SK-N-SH (cell line): ENCODE data around the gene ZC3H7B. TPM values are rescaled to one million over a fixed set of nuclear protein-coding genes. Genes with fewer than 3 reads are reported as not detected.

ENCODE experiments used
- CTCF ChIA-PET: fragments of 300-600, 350-600 bp; formaldehyde crosslinking; extraction: SDS; loops from one replicate; lab custom pipeline; 2021; lab: Yijun Ruan, JAX
- POLR2A ChIA-PET: fragments of 350-600 bp; sonication (Branson Sonifier 250); formaldehyde crosslinking; extraction: SDS; loops from one replicate; lab custom pipeline; 2020; ENCODE audit warnings: antibody characterized with exemption, inconsistent platforms; lab: Yijun Ruan, JAX
- DNase-seq: peaks from one replicate; pipeline ENCODE4 v3.0.0; 2012
- H2AFZ ChIP-seq: fragments of 200-600 bp; sonication (generic); 2 replicates; pipeline ENCODE4 v1.8.1; 2016; ENCODE audit warnings: antibody characterized with exemption, mild to moderate bottlenecking, low read depth
- H3F3A ChIP-seq: fragments of 200-600 bp; sonication (generic); replicated peaks from 2 replicates; pipeline ENCODE3; 2016; ENCODE audit warnings: antibody characterized with exemption, mild to moderate bottlenecking; ENCODE audit not compliant: insufficient read depth
- H3K27ac ChIP-seq, 2 experiments: fragments of 200-500 bp in 1 of 2; fragments of 200-600 bp in 1 of 2; sonication (Bioruptor generic) in 1 of 2; sonication (generic), shearing (Covaris generic) in 1 of 2; 2 replicates each; pipeline versions ENCODE4 v1.5.1 to v1.6.1; 2014 to 2016; ENCODE audit warnings: low read depth in 2 of 2, inconsistent platforms in 1 of 2, low read length in 1 of 2, mild to moderate bottlenecking in 1 of 2, mixed read lengths in 1 of 2
- H3K27me3 ChIP-seq: fragments of 200-600 bp; sonication (generic), shearing (Covaris generic); 2 replicates; pipeline ENCODE4 v1.6.1; 2016; ENCODE audit warnings: mixed run types; ENCODE audit not compliant: insufficient read depth
- H3K36me3 ChIP-seq, 2 experiments: fragments of 200-500 bp in 1 of 2; fragments of 200-600 bp in 1 of 2; sonication (Bioruptor generic) in 1 of 2; sonication (generic) in 1 of 2; replicated peaks in 1 of 2; 2 replicates each; pipeline versions ENCODE3 to v1.5.1; 2014 to 2016; ENCODE audit warnings: low read length in 1 of 2, mild to moderate bottlenecking in 1 of 2; ENCODE audit not compliant: insufficient read depth in 2 of 2, control insufficient read depth in 1 of 2
- H3K4me1 ChIP-seq, 2 experiments: fragments of 200-500 bp in 1 of 2; fragments of 200-600 bp in 1 of 2; sonication (Bioruptor generic) in 1 of 2; sonication (generic), shearing (Covaris generic) in 1 of 2; 2 replicates each; pipeline versions ENCODE4 v1.5.1 to v1.6.1; 2014 to 2016; ENCODE audit warnings: low read depth in 1 of 2, low read length in 1 of 2, mixed run types in 1 of 2; ENCODE audit not compliant: insufficient read depth in 2 of 2, control insufficient read depth in 1 of 2
- H3K4me2 ChIP-seq: fragments of 200-600 bp; sonication (generic), shearing (Covaris generic); 2 replicates; pipeline ENCODE4 v1.6.1; 2017; ENCODE audit warnings: mixed run types
- H3K4me3 ChIP-seq, 2 experiments: fragments of 200-500 bp in 1 of 2; fragments of 200-600 bp in 1 of 2; sonication (Bioruptor generic) in 1 of 2; sonication (generic), shearing (Covaris generic) in 1 of 2; 2 replicates each; pipeline versions ENCODE4 v1.5.1 to v1.8.1; 2014 to 2016; ENCODE audit warnings: low read depth in 2 of 2, inconsistent platforms in 1 of 2, low read length in 1 of 2, mild to moderate bottlenecking in 1 of 2, mixed read lengths in 1 of 2, moderate library complexity in 1 of 2
- H3K79me2 ChIP-seq: fragments of 200-600 bp; sonication (generic); 2 replicates; pipeline ENCODE4 v1.8.1; 2017; ENCODE audit warnings: mild to moderate bottlenecking; ENCODE audit not compliant: insufficient read depth
- H3K9ac ChIP-seq: fragments of 200-600 bp; sonication (generic); 2 replicates; pipeline ENCODE4 v1.6.1; 2017; ENCODE audit warnings: mixed run types
- H3K9me2 ChIP-seq: fragments of 200-600 bp; sonication (generic); 2 replicates; pipeline ENCODE4 v1.6.1; 2017; ENCODE audit warnings: mixed run types
- H3K9me3 ChIP-seq: fragments of 200-600 bp; sonication (generic); 2 replicates; pipeline ENCODE4 v1.6.1; 2017; ENCODE audit warnings: mixed run types, mild to moderate bottlenecking, moderate library complexity
- H4K20me1 ChIP-seq: fragments of 200-600 bp; sonication (generic); 2 replicates; pipeline ENCODE4 v1.6.1; 2017; ENCODE audit warnings: mild to moderate bottlenecking, mixed run types; ENCODE audit not compliant: insufficient read depth
- CHD2 ChIP-seq: fragments of 150-350 bp; IDR thresholded peaks from 2 replicates; pipeline ENCODE4 v1.6.1; 2018; ENCODE audit warnings: low read length; ENCODE audit not compliant: partially characterized antibody
- CTCF ChIP-seq: fragments of 200-600 bp; sonication (generic); IDR thresholded peaks from 2 replicates; pipeline ENCODE4 v1.6.1; 2017; ENCODE audit warnings: antibody characterized with exemption, mild to moderate bottlenecking, moderate library complexity
- ELF1 ChIP-seq: IDR thresholded peaks from 2 replicates; pipeline ENCODE4 v1.4.0; 2012
- JUND ChIP-seq: IDR thresholded peaks from 2 replicates; pipeline ENCODE4 v1.4.0; 2012
- RAD21 ChIP-seq: IDR thresholded peaks from 2 replicates; pipeline ENCODE4 v1.6.1; 2012; ENCODE audit warnings: mild to moderate bottlenecking, low read length
- REST ChIP-seq: IDR thresholded peaks from 2 replicates; pipeline ENCODE4 v1.6.1; 2012; ENCODE audit warnings: mild to moderate bottlenecking, low read depth, low read length, moderate library complexity
- SIN3A ChIP-seq: IDR thresholded peaks from 2 replicates; pipeline ENCODE4 v1.6.1; 2012; ENCODE audit warnings: low read depth, mild to moderate bottlenecking, low read length, moderate library complexity, borderline replicate concordance
- TAF1 ChIP-seq: IDR thresholded peaks from 2 replicates; pipeline ENCODE4 v1.6.1; 2012; ENCODE audit warnings: low read depth, mild to moderate bottlenecking, low read length, moderate library complexity, borderline replicate concordance
- WGBS: methylation state at CpG from one replicate; pipeline ENCODE4 v1.1.6; 2017; ENCODE audit warnings: low lambda C conversion rate; 5-methylcytosine and 5-hydroxymethylcytosine counted together
- polyA plus RNA-seq, 3 experiments: library from polyadenylated mRNA; depleted of rRNA; stranded (reverse); fragments of >200 nt; gene quantifications; 2 replicates each; pipeline ENCODE4 v1.2.3, GENCODE V29; 2012

ZC3H7B gene
- polyA plus RNA-seq, 1 of the 3 experiments (the other 2 are of a cell fraction), result 27.1 TPM

- no peak for DNase-seq
- POLR2A ChIA-PET, result no interaction called here
- no CpG with 5 or more reads among the region's 18 CpGs for WGBS
Measured at GRCh38 chr22:41339823-41340222, 38.5 kb downstream of the ZC3H7B start.

GRCh38 chr22:41340357-41340756, 39.0 kb downstream of the ZC3H7B start:
- DNase-seq, result no peak
- peaks cover 0 to 17% of the 10 kb centered on the region in 2 experiments for H3K36me3 ChIP-seq
- no peak overlapping the region for H2AFZ ChIP-seq
- ChIA-PET CTCF (no interaction called here), POLR2A (no interaction called here)
- H3K4me1 ChIP-seq, result no peaks in the 10 kb centered on the region
- no CpG with 5 or more reads among the region's 11 CpGs for WGBS
- H3K9me3 ChIP-seq, result no peaks in the 10 kb centered on the region
- H3K9me2 ChIP-seq, result no peaks in the 10 kb centered on the region
- H3F3A ChIP-seq, result no peaks in the 10 kb centered on the region
- H4K20me1 ChIP-seq, result no peaks in the 10 kb centered on the region
- H3K4me2 ChIP-seq, result no peak overlapping the region
- H3K9ac ChIP-seq, result no peak overlapping the region
- H3K27me3 ChIP-seq, result no peaks in the 10 kb centered on the region
- no peak overlapping the region for H3K27ac ChIP-seq
- H3K4me3 ChIP-seq, result no peak overlapping the region
- no peaks in the 10 kb centered on the region for H3K79me2 ChIP-seq
- no peak for TF ChIP-seq CTCF
- no peak for TF ChIP-seq RAD21
- no peak for TF ChIP-seq REST
- TF ChIP-seq CHD2, result no peak

More at GRCh38 chr22:41339823-41340222, 38.5 kb downstream of the ZC3H7B start:
- H3K4me2 ChIP-seq, result no peak overlapping the region
- H3K9ac ChIP-seq, result no peak overlapping the region
- no peaks in the 10 kb centered on the region for H3K79me2 ChIP-seq
- H3K27ac ChIP-seq, result no peak overlapping the region
- H3K9me3 ChIP-seq, result no peaks in the 10 kb centered on the region
- no peaks in the 10 kb centered on the region for H4K20me1 ChIP-seq
- no peak overlapping the region for H2AFZ ChIP-seq
- CTCF ChIA-PET, result no interaction called here
- H3K4me1 ChIP-seq, result no peaks in the 10 kb centered on the region
- no peak for TF ChIP-seq SIN3A
- no peak for TF ChIP-seq ELF1
- TF ChIP-seq TAF1, result no peak
- no peak for TF ChIP-seq JUND
- H3F3A ChIP-seq, result no peaks in the 10 kb centered on the region
- no peaks in the 10 kb centered on the region for H3K9me2 ChIP-seq
- no peak overlapping the region for H3K4me3 ChIP-seq
- peaks cover 0 to 17% of the 10 kb centered on the region in 2 experiments for H3K36me3 ChIP-seq
- no peaks in the 10 kb centered on the region for H3K27me3 ChIP-seq
